ENCODE results near the gene RXFP3.

RXFP3 gene, protein sequence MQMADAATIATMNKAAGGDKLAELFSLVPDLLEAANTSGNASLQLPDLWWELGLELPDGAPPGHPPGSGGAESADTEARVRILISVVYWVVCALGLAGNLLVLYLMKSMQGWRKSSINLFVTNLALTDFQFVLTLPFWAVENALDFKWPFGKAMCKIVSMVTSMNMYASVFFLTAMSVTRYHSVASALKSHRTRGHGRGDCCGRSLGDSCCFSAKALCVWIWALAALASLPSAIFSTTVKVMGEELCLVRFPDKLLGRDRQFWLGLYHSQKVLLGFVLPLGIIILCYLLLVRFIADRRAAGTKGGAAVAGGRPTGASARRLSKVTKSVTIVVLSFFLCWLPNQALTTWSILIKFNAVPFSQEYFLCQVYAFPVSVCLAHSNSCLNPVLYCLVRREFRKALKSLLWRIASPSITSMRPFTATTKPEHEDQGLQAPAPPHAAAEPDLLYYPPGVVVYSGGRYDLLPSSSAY

DNA sequence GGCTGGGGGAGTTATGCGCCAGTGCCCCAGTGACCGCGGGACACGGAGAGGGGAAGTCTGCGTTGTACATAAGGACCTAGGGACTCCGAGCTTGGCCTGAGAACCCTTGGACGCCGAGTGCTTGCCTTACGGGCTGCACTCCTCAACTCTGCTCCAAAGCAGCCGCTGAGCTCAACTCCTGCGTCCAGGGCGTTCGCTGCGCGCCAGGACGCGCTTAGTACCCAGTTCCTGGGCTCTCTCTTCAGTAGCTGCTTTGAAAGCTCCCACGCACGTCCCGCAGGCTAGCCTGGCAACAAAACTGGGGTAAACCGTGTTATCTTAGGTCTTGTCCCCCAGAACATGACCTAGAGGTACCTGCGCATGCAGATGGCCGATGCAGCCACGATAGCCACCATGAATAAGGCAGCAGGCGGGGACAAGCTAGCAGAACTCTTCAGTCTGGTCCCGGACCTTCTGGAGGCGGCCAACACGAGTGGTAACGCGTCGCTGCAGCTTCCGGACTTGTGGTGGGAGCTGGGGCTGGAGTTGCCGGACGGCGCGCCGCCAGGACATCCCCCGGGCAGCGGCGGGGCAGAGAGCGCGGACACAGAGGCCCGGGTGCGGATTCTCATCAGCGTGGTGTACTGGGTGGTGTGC is at the start of gene RXFP3:
Gene RXFP3, plus strand, starts transcription at position 6 of the 636 bp plus-strand sequence. Its CDS starts 355 bp downstream, at position 361.
- Mint-ChIP-seq H3K27ac (no peak within 1 kb of the TSS), H3K9me3 (no peaks in the 10 kb centered on the region), H3K27me3 (ENCODE audit: low read depth, poor library complexity) (peaks cover 47% of the 10 kb centered on the region), H3K4me1 (peaks cover 5% of the 10 kb centered on the region), H3K4me3 (peak within 1 kb of the TSS; percentile 81), H3K36me3 (ENCODE audit: low read depth) (no peaks in the 10 kb centered on the region)
- DNase-seq, result no peak
- TF ChIP-seq, protein P1, sequence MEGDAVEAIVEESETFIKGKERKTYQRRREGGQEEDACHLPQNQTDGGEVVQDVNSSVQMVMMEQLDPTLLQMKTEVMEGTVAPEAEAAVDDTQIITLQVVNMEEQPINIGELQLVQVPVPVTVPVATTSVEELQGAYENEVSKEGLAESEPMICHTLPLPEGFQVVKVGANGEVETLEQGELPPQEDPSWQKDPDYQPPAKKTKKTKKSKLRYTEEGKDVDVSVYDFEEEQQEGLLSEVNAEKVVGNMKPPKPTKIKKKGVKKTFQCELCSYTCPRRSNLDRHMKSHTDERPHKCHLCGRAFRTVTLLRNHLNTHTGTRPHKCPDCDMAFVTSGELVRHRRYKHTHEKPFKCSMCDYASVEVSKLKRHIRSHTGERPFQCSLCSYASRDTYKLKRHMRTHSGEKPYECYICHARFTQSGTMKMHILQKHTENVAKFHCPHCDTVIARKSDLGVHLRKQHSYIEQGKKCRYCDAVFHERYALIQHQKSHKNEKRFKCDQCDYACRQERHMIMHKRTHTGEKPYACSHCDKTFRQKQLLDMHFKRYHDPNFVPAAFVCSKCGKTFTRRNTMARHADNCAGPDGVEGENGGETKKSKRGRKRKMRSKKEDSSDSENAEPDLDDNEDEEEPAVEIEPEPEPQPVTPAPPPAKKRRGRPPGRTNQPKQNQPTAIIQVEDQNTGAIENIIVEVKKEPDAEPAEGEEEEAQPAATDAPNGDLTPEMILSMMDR (IDR thresholded peaks at IDR 0.05), result no peak

DNA sequence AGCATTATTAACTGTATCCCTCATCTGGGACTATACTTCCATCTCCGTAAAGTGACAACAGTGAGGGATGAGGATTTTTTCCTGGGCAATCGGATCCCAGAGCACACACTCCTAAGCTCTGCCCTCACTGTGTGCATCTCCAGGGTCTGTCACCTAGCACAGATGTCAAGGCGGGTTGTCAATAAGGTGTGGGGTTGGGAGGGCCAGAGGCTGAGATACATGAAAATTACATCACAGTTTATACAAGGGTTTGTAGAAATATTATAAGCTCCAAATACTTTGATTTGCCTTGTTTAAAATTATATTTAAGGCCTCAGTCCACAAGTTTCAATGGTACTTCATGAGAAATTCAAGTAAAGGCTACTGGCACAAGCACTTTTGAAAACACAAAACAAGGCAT is 48.9 kb upstream of the RXFP3 start:
- TF ChIP-seq, protein P1 (IDR thresholded peaks at IDR 0.05), result no peak
- Mint-ChIP-seq H3K4me1 (peaks cover 34% of the 10 kb centered on the region), H3K27me3 (ENCODE audit: low read depth, poor library complexity) (no peaks in the 10 kb centered on the region), H3K4me3 (no peak overlapping the region), H3K9me3 (no peaks in the 10 kb centered on the region), H3K27ac (no peak overlapping the region), H3K36me3 (ENCODE audit: low read depth) (peaks cover 3% of the 10 kb centered on the region)
- DNase-seq, result no peak

DNA sequence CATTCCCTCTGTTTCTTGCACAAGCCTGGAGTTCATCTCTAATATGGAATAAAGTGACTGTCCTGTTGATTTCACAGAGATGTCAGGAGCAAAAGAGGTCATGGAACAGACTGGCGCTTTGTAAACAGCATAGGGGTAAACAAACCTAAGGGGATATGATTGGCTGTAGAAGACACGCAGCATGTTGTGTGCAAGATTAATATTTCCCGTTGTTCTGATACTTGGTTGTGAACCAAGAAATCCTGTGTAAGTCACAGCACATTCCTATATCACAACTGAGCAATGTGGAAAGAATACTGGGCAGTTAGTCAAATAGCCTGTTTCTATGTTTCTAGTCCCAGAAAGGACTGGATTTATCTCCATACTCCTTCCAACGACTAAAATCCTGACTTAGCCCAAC is 47.6 kb upstream of the RXFP3 start:
- Mint-ChIP-seq H3K27me3 (ENCODE audit: low read depth, poor library complexity) (no peaks in the 10 kb centered on the region), H3K27ac (no peak overlapping the region), H3K4me3 (no peak overlapping the region), H3K4me1 (peaks cover 42% of the 10 kb centered on the region), H3K36me3 (ENCODE audit: low read depth) (no peaks in the 10 kb centered on the region), H3K9me3 (no peaks in the 10 kb centered on the region)
- DNase-seq, result no peak
- TF ChIP-seq, protein P1 (IDR thresholded peaks at IDR 0.05), result no peak

DNA sequence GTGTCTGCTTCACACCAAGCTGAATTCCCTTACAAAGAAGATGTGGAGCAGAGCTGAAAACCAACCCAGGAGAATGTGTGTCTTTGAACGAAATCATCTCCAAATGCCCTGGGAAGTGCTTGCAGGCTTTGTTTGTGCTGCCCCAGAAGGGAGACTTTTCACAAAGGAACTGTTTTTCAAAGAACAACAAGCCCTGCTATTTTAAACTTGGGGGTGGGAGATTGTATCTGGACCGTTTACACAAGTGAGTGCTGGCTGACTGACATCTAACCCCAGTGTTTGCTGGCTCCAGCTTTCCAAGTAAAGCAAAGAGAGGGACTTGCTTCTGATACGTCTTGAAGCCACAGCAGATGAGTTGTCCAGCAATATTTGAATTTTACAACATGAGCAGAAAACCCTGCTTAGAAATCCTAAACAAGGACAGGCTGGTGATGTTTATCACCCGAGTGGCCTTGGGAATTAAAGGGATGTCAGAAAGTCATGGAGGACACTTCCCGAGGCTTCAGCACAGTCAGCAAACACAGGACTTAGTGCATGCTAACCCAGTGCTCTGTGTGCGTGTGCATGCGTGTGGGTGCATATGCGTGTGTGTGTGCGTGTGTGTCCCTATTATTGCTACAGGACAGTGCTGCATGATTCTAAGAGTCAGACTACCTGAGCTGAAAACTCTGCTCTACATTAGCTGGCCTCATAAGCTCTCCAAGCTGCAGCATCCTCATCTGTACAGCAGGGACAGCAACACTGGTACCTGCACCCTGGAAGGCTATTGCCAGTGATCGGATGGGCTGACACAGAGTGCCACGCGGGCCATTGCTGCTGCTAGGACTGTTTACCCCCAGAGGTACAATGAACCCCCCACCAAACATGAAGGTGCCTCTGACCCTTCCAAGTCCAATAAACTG is 45.8 kb upstream of the RXFP3 start:
- Mint-ChIP-seq H3K27me3 (ENCODE audit: low read depth, poor library complexity) (no peaks in the 10 kb centered on the region), H3K36me3 (ENCODE audit: low read depth) (no peaks in the 10 kb centered on the region), H3K4me3 (peak overlapping the region; percentile 87), H3K4me1 (peaks cover 42% of the 10 kb centered on the region), H3K9me3 (no peaks in the 10 kb centered on the region), H3K27ac (no peak overlapping the region)
- DNase-seq, result peak; percentile 23
- TF ChIP-seq, protein P1 (IDR thresholded peaks at IDR 0.05), result peak; percentile 21

DNA sequence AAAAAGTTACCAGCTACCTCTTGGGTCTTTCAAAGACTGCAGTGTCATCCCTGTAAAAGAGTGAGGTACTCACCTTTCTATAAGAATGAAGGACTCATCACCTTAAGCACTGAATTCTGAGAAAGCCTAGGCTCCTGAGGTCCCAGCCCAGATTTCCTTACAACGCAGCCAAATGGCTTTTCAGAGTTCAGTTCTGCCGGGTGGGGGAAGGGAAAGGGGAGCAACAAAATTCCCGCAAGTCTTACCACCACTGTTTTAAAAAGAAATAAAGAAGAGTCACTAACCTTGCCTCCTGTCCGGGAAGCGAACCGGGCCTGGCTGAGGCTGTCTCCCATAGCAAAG is 44.8 kb upstream of the RXFP3 start:
- Mint-ChIP-seq H3K4me1 (peaks cover 42% of the 10 kb centered on the region), H3K4me3 (peak overlapping the region; percentile 87), H3K36me3 (ENCODE audit: low read depth) (no peaks in the 10 kb centered on the region), H3K27me3 (ENCODE audit: low read depth, poor library complexity) (peaks cover 6% of the 10 kb centered on the region), H3K27ac (no peak overlapping the region), H3K9me3 (no peaks in the 10 kb centered on the region)
- TF ChIP-seq, protein P1 (IDR thresholded peaks at IDR 0.05), result no peak
- DNase-seq, result no peak

All from nephron progenitor cell (in vitro differentiated cells).